Prostate gland (tissue), 2 donors: ENCODE results near the gene IL1RN.

ENCODE experiments used
- POLR2A ChIP-seq: fragments of 450-650 bp; IDR thresholded peaks from one replicate; pipeline ENCODE4 v1.6.1; 2016; ENCODE audit warnings: antibody characterized with exemption, mild to moderate bottlenecking
- TF ChIP-seq, protein P1 (sequence below), 4 experiments: fragments of 200-600 bp in 2 of 4; fragments of 450-650 bp in 2 of 4; sonication (generic) in 2 of 4; IDR thresholded peaks; 1 replicate in 3 of 4; 2 replicates in 1 of 4; pipeline ENCODE4 v1.5.1; 2016 to 2019; ENCODE audit warnings: antibody characterized with exemption in 4 of 4, mild to moderate bottlenecking in 2 of 4, moderate library complexity in 2 of 4

DNA sequence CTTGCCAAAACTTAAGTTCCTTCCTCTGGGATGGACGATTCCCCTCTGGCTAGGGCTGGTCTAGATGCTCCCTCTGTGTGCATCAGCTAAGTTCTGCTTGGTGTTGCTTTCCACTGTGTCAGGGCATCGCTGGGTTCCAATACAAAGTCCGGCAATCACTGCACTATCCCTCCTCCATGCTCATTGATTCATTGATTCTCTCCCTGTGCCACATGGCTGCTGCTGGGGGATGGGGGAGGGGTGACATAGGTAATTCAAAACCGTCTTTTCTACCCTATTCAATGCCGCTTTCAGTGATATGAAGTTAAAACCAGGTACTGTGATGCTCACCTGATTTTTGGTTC is 22.8 kb downstream of the IL1RN start:
- no peak for TF ChIP-seq POLR2A
- TF ChIP-seq, protein P1, sequence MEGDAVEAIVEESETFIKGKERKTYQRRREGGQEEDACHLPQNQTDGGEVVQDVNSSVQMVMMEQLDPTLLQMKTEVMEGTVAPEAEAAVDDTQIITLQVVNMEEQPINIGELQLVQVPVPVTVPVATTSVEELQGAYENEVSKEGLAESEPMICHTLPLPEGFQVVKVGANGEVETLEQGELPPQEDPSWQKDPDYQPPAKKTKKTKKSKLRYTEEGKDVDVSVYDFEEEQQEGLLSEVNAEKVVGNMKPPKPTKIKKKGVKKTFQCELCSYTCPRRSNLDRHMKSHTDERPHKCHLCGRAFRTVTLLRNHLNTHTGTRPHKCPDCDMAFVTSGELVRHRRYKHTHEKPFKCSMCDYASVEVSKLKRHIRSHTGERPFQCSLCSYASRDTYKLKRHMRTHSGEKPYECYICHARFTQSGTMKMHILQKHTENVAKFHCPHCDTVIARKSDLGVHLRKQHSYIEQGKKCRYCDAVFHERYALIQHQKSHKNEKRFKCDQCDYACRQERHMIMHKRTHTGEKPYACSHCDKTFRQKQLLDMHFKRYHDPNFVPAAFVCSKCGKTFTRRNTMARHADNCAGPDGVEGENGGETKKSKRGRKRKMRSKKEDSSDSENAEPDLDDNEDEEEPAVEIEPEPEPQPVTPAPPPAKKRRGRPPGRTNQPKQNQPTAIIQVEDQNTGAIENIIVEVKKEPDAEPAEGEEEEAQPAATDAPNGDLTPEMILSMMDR (IDR thresholded peaks at IDR 0.05), result no peak
